ENCODE results near the gene MPPE1. TPM values are rescaled to one million over a fixed set of nuclear protein-coding genes. Genes with fewer than 3 reads are reported as not detected.

MPPE1 gene
- total and polyA plus RNA-seq, 12 donors = 17.0 to 44.7 (median 31.2) TPM

DNA sequence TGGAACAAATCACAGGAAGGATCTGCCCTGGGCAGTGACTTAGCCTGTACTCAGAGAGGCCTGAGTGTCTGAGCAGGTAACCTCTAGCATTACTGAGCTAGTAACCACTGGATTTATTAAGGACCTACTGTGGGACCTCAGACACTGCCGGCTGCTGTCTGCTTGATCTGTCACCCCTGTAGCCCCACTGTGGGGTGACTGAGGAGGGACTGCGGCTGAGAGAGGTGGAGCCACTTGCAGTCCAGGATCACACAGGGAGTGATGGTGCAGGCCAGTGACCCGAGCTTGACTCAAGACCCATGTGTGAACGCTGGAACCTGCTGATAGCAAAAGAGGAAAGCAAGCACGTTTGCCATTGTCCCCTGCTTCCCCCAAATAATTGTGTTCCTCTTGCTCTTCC is 41.4 kb downstream of the MPPE1 start:
- H3K4me3 ChIP-seq = no peak overlapping the region
- no peaks in the 10 kb centered on the region for H3K9me3 ChIP-seq (replicated peaks in 1 of 3)
- no peak overlapping the region for H3K27ac ChIP-seq
- DNase-seq = no peak
- intact Hi-C loops (cut with DNase I) = no loop called here
- 67 to 76% (median 73%) methylated on average over 4 to 5 of the region's 5 CpGs for WGBS, 4 donors
- H3K36me3 ChIP-seq (replicated peaks in 1 of 2) = no peaks in the 10 kb centered on the region
- TF ChIP-seq, protein P1, sequence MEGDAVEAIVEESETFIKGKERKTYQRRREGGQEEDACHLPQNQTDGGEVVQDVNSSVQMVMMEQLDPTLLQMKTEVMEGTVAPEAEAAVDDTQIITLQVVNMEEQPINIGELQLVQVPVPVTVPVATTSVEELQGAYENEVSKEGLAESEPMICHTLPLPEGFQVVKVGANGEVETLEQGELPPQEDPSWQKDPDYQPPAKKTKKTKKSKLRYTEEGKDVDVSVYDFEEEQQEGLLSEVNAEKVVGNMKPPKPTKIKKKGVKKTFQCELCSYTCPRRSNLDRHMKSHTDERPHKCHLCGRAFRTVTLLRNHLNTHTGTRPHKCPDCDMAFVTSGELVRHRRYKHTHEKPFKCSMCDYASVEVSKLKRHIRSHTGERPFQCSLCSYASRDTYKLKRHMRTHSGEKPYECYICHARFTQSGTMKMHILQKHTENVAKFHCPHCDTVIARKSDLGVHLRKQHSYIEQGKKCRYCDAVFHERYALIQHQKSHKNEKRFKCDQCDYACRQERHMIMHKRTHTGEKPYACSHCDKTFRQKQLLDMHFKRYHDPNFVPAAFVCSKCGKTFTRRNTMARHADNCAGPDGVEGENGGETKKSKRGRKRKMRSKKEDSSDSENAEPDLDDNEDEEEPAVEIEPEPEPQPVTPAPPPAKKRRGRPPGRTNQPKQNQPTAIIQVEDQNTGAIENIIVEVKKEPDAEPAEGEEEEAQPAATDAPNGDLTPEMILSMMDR (IDR thresholded peaks at IDR 0.05) = no peak
- TF ChIP-seq POLR2A (IDR thresholded peaks at IDR 0.05) = no peak
- no peaks in the 10 kb centered on the region for H3K4me1 ChIP-seq (replicated peaks in 1 of 2)
- H3K27me3 ChIP-seq = no peaks in the 10 kb centered on the region

DNA sequence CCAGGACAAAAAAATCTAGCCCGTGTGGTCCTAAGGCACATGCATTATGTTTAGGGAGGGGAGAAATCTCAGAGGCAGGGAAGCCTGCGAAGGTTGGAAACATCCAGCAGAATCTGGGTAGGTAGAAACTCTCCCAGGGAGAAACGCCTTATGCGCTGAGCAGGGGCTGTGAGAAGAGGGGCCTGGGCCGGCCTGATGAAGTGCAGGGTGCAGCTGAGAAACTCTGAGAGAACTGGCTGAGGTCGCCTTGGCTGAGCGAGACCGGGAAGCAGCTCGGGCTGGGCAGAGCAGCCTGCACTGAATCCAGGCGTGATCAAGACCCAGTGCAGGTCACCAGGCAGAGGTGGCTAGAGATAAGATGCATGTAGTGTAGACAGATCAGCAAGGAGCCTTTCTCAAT is 41.8 kb downstream of the MPPE1 start:
- WGBS, 4 donors = 64 to 76% (median 73%) methylated on average over 10 of the region's 10 CpGs
- H3K27me3 ChIP-seq = no peaks in the 10 kb centered on the region
- DNase-seq = no peak

DNA sequence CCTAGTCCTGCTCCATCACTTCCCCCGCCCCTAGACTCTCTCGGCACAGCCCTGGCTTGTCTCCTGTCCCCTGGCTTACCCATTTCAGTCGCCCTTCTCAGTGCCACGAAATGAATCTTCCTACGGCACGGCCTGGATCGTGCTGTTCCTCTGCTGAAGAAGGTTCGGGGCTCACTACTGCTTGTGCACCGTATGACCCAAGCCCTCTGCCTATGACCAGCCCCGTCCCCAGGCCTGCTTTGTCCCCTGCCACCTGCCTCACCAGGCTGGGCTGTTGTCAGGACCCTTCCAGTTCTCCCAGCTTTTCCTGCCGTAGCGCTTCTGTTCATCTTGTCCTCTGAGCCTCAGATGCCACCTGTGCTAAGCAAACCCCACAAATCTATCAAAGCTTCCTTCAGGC is 43.0 kb downstream of the MPPE1 start:
- 85 to 91% (median 88%) methylated on average over 12 of the region's 12 CpGs for WGBS, 4 donors
- H3K36me3 ChIP-seq (replicated peaks in 1 of 2) = no peaks in the 10 kb centered on the region

More for the DNA sequence above, 41.8 kb downstream of the MPPE1 start:
- Histone ChIP-seq H3K4me3 (no peak overlapping the region), H3K9me3 (replicated peaks in 1 of 3) (no peaks in the 10 kb centered on the region), H3K36me3 (replicated peaks in 1 of 2) (no peaks in the 10 kb centered on the region), H3K4me1 (replicated peaks in 1 of 2) (no peaks in the 10 kb centered on the region), H3K27ac (no peak overlapping the region)
- TF ChIP-seq, protein P1 (IDR thresholded peaks at IDR 0.05) = no peak
- TF ChIP-seq POLR2A (IDR thresholded peaks at IDR 0.05) = no peak
- intact Hi-C loops (cut with DNase I) = no loop called here

DNA sequence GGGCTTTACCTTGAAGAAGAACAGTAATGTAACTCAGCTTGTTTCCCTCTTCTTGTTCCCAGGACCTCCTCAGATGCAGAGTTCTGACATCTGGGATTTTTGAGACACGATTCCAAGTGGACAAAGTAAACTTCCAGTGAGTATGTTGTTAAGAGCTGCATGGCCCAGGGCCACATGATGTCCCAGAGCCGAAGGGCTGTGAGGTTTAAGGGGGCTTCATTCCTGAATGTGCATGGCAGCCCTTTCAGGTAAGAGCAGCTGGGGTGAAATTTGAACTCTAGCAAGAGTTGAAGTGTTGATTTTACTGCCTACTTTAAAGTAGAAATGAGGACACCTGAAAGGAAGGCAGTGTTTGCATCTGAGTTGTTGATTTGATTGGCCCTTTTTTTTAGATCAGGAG is 43.6 kb downstream of the MPPE1 start:
- intact Hi-C loops (cut with DNase I) = no loop called here
- no peak for TF ChIP-seq POLR2A (IDR thresholded peaks at IDR 0.05)
- TF ChIP-seq, protein P1 (IDR thresholded peaks at IDR 0.05) = no peak
- Histone ChIP-seq H3K27ac (no peak overlapping the region), H3K27me3 (no peaks in the 10 kb centered on the region), H3K9me3 (replicated peaks in 1 of 3) (no peaks in the 10 kb centered on the region), H3K4me1 (replicated peaks in 1 of 2) (no peaks in the 10 kb centered on the region), H3K36me3 (replicated peaks in 1 of 2) (no peaks in the 10 kb centered on the region), H3K4me3 (no peak overlapping the region)
- DNase-seq = no peak
- WGBS, 4 donors = 71 to 78% (median 75%) methylated on average over 2 of the region's 2 CpGs

More for the DNA sequence above, 43.0 kb downstream of the MPPE1 start:
- no peak for DNase-seq
- intact Hi-C loops (cut with DNase I) = no loop called here
- no peak overlapping the region for H3K4me3 ChIP-seq
- no peaks in the 10 kb centered on the region for H3K4me1 ChIP-seq (replicated peaks in 1 of 2)
- TF ChIP-seq POLR2A (IDR thresholded peaks at IDR 0.05) = no peak
- TF ChIP-seq, protein P1 (IDR thresholded peaks at IDR 0.05) = no peak
- no peaks in the 10 kb centered on the region for H3K9me3 ChIP-seq (replicated peaks in 1 of 3)
- H3K27me3 ChIP-seq = no peaks in the 10 kb centered on the region
- H3K27ac ChIP-seq = no peak overlapping the region

All from adrenal gland (tissue), 12 donors.